Transverse colon (tissue), 4 donors: ENCODE measurements around the gene SLC16A9. TPM values are rescaled to one million over a fixed set of nuclear protein-coding genes. Genes with fewer than 3 reads are reported as not detected.

Experiments used
- DNase-seq: peaks from one replicate; pipeline ENCODE4 v3.0.0-alpha.2; 2019
- H3K27ac ChIP-seq, 4 donors: fragments of 200-600 bp; sonication (generic); 2 replicates each; pipeline ENCODE4 v1.5.1; 2016 to 2018; ENCODE audit warnings: inconsistent platforms in 4 of 4
- H3K27me3 ChIP-seq: fragments of 200-600 bp; sonication (generic); 2 replicates; pipeline ENCODE4 v1.5.1; 2017; ENCODE audit warnings: inconsistent platforms
- H3K36me3 ChIP-seq, 4 donors: fragments of 200-600 bp; sonication (generic); 2 replicates each; pipeline ENCODE4 v1.5.1; 2017 to 2019; ENCODE audit warnings: inconsistent platforms in 4 of 4
- H3K4me1 ChIP-seq, 4 donors: fragments of 200-600 bp; sonication (generic); 2 replicates each; pipeline ENCODE4 v1.5.1; 2017 to 2020; ENCODE audit warnings: inconsistent platforms in 4 of 4
- H3K4me3 ChIP-seq, 4 donors: fragments of 200-600 bp; sonication (generic); 1 replicate in 1 of 4; 2 replicates in 3 of 4; pipeline versions ENCODE4 v1.5.1 to v1.6.1; 2017 to 2019; ENCODE audit warnings: inconsistent platforms in 4 of 4
- H3K9me3 ChIP-seq, 2 donors: fragments of 200-600 bp; sonication (generic); 2 replicates each; pipeline ENCODE4 v1.5.1; 2017 to 2019; ENCODE audit warnings: inconsistent platforms in 2 of 2
- EP300 ChIP-seq: sonication (generic); formaldehyde crosslinking; IDR thresholded peaks from one replicate; pipeline ENCODE4 v1.6.1; 2017; ENCODE audit warnings: antibody characterized with exemption, low read depth
- POLR2A ChIP-seq: fragments of 450-650 bp; IDR thresholded peaks from one replicate; pipeline ENCODE4 v1.6.1; 2016; ENCODE audit warnings: antibody characterized with exemption, mild to moderate bottlenecking, moderate library complexity
- POLR2AphosphoS5 ChIP-seq, 3 donors: sonication (generic); formaldehyde crosslinking; IDR thresholded peaks; one replicate each; pipeline ENCODE4 v1.6.1; 2016; ENCODE audit warnings: antibody characterized with exemption in 3 of 3
- WGBS, 2 donors: methylation state at CpG; one replicate each; pipeline ENCODE4 v1.1.5; 2018; ENCODE audit warnings: low coverage in 1 of 2; 5-methylcytosine and 5-hydroxymethylcytosine counted together
- in situ Hi-C, 4 donors: fragments of 200-750 bp; cut with MboI; loops; one replicate each; pipeline versions ENCODE4 v1.15.0 to v1.15.1; 2017; ENCODE audit warnings: low sequenced_read_pairs in 3 of 4, low pct_ligation_motif_present in 1 of 4, low pct_unique_long_range_greater_than_20kb in 1 of 4
- intact Hi-C: fragments of 100-400 bp; cut with DNase I; formaldehyde crosslinking; loops from one replicate; pipeline ENCODE4 v1.15.1; 2023; ENCODE audit warnings: low total_unique reads
- total RNA-seq, 4 donors: library from RNA; depleted of rRNA; stranded (reverse); fragments of >200 nt; gene quantifications; one replicate each; pipeline ENCODE4 v1.1.0, GENCODE V29; 2016
- TF ChIP-seq, protein P1 (sequence below), 5 experiments: fragments of 200-600 bp in 3 of 5; fragments of 450-650 bp in 2 of 5; sonication (generic) in 3 of 5; IDR thresholded peaks; 1 replicate in 2 of 5; 2 replicates in 3 of 5; pipeline ENCODE4 v1.5.1; 2016 to 2017; ENCODE audit warnings: antibody characterized with exemption in 5 of 5, inconsistent platforms in 3 of 5, mild to moderate bottlenecking in 2 of 5, moderate library complexity in 1 of 5

The SLC16A9 gene
- total RNA-seq, 4 donors from 2014 or later = 0.80 to 58.7 (median 15.3) TPM

GRCh38 chr10:59633063-59633462, 76.6 kb downstream of the SLC16A9 start:
- no peak overlapping the region for H3K27ac ChIP-seq
- DNase-seq = no peak
- H3K27me3 ChIP-seq = no peaks in the 10 kb centered on the region
- TF ChIP-seq, protein P1, sequence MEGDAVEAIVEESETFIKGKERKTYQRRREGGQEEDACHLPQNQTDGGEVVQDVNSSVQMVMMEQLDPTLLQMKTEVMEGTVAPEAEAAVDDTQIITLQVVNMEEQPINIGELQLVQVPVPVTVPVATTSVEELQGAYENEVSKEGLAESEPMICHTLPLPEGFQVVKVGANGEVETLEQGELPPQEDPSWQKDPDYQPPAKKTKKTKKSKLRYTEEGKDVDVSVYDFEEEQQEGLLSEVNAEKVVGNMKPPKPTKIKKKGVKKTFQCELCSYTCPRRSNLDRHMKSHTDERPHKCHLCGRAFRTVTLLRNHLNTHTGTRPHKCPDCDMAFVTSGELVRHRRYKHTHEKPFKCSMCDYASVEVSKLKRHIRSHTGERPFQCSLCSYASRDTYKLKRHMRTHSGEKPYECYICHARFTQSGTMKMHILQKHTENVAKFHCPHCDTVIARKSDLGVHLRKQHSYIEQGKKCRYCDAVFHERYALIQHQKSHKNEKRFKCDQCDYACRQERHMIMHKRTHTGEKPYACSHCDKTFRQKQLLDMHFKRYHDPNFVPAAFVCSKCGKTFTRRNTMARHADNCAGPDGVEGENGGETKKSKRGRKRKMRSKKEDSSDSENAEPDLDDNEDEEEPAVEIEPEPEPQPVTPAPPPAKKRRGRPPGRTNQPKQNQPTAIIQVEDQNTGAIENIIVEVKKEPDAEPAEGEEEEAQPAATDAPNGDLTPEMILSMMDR (IDR thresholded peaks at IDR 0.05) = no peak
- TF ChIP-seq POLR2AphosphoS5 (IDR thresholded peaks at IDR 0.05) (no peak), EP300 (no peak), POLR2A (no peak)
- in situ Hi-C loops = loop anchor here in 3 of 4 donors (10.0 to 25.0 kb wide), 6 partner anchors 182 to 846 kb away; no protein-coding TSS in a partner anchor
- no peak overlapping the region for H3K4me3 ChIP-seq
- WGBS, 2 donors = 92 to 93% methylated on average over 2 of the region's 2 CpGs
- H3K4me1 ChIP-seq = no peaks in the 10 kb centered on the region
- H3K9me3 ChIP-seq = no peaks in the 10 kb centered on the region
- intact Hi-C loops = no loop called here
- H3K36me3 ChIP-seq = no peaks in the 10 kb centered on the region

- Histone ChIP-seq H3K4me3 (no peak overlapping the region), H3K4me1 (no peaks in the 10 kb centered on the region), H3K27ac (no peak overlapping the region), H3K27me3 (no peaks in the 10 kb centered on the region), H3K9me3 (no peaks in the 10 kb centered on the region), H3K36me3 (no peaks in the 10 kb centered on the region)
- no peak for TF ChIP-seq POLR2AphosphoS5 (IDR thresholded peaks at IDR 0.05)
- TF ChIP-seq POLR2A = no peak
- TF ChIP-seq, protein P1 (IDR thresholded peaks at IDR 0.05) = no peak
- no peak for TF ChIP-seq EP300
- DNase-seq = no peak
- in situ Hi-C loops (loop anchor here in 3 of 4 donors (10.0 to 25.0 kb wide), 6 partner anchors 183 to 845 kb away; no protein-coding TSS in a partner anchor), intact Hi-C loops (no loop called here)
- 92 to 93% methylated on average over 4 of the region's 4 CpGs for WGBS, 2 donors
Measured at GRCh38 chr10:59631882-59632807, 77.5 kb downstream of the SLC16A9 start.

GRCh38 chr10:59631237-59631636, 78.4 kb downstream of the SLC16A9 start:
- DNase-seq = no peak
- Histone ChIP-seq H3K36me3 (no peaks in the 10 kb centered on the region), H3K27ac (no peak overlapping the region), H3K4me1 (peaks cover 0 to 3% (median 1%) of the 10 kb centered on the region in 4 donors), H3K27me3 (no peaks in the 10 kb centered on the region), H3K9me3 (no peaks in the 10 kb centered on the region), H3K4me3 (no peak overlapping the region)
- in situ Hi-C loops = loop anchor here in 3 of 4 donors (10.0 to 25.0 kb wide), 6 partner anchors 184 to 844 kb away; no protein-coding TSS in a partner anchor
- intact Hi-C loops = no loop called here
- TF ChIP-seq, protein P1 (IDR thresholded peaks at IDR 0.05) = no peak
- TF ChIP-seq POLR2AphosphoS5 (IDR thresholded peaks at IDR 0.05) (no peak), POLR2A (no peak), EP300 (no peak)

- intact Hi-C loops (loop anchor here (5.0 to 10.0 kb wide), 4 partner anchors 206 to 674 kb away; no protein-coding TSS in a partner anchor), in situ Hi-C loops (loop anchor here (5.0 to 25.0 kb wide), 8 partner anchors 176 to 842 kb away; no protein-coding TSS in a partner anchor)
- TF ChIP-seq, protein P1 (IDR thresholded peaks at IDR 0.05) = no peak
- no peak for DNase-seq
- Histone ChIP-seq H3K36me3 (no peaks in the 10 kb centered on the region), H3K27ac (no peak overlapping the region), H3K27me3 (no peaks in the 10 kb centered on the region), H3K9me3 (no peaks in the 10 kb centered on the region), H3K4me1 (peaks cover 0 to 5% (median 4%) of the 10 kb centered on the region in 4 donors), H3K4me3 (no peak overlapping the region)
- 75% methylated on average over 4 of the region's 4 CpGs; no CpG with 5 or more reads in 1 of the 2 donors for WGBS, 2 donors
Measured at GRCh38 chr10:59628965-59629364, 80.7 kb downstream of the SLC16A9 start.
